ENCODE data around the gene RTN4.
A peak's percentile ranks its signal among the peaks of the same experiment; 100 is the strongest.

RTN4 gene

DNA sequence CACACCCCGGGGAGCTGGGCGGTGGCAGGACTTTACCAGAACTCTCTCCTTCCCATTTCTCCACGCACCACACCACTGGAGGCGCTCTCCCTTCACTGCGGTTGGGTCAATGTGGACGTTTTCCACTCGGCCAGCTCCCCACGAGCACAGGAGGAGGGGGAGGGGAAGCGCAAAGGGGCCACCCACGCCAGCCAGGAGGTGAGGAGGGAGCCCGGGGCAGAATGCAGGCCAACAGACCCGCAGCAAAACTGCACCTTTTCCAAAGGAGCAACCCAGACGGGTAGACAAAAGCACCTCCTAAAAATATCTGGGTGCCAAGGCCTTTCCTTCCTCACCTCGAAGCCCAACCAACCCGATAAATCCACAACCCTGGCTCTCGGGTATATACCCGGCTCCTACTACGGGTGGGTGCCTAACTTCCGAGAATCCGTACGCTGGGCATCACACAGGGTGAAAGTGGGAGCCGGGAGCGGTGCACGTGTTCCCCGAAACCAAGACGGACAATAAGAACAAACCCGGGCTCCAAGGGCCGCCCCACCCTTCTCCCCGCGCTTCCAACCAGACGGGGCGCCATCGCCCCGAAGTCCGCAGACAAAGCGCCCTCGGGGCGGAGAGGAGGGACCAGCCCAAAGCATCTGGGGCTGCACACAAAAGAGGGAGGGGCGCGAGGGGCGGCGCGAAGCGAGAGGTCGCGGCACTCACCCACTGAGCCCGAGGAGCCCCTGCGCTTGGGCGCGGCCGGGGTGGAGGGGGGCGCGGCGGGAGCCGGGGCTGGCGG is 1.0 kb downstream of the RTN4 start:
- H3K36me3 ChIP-seq (ENCODE audit: control insufficient read depth, insufficient read depth, low read length): no peaks in the 10 kb centered on the region
- peak overlapping the region; percentile 95 for H3K4me3 ChIP-seq (ENCODE audit: low read length)
- H3K9ac ChIP-seq (ENCODE audit: low read length): peak overlapping the region; percentile 98
- H3K27me3 ChIP-seq (ENCODE audit: control insufficient read depth, insufficient read depth, low read length): no peaks in the 10 kb centered on the region
- H3K9me3 ChIP-seq (ENCODE audit: control insufficient read depth, low read length): no peaks in the 10 kb centered on the region
- no peaks in the 10 kb centered on the region for H3K4me1 ChIP-seq (ENCODE audit: control insufficient read depth, insufficient read depth, low read length)

DNA sequence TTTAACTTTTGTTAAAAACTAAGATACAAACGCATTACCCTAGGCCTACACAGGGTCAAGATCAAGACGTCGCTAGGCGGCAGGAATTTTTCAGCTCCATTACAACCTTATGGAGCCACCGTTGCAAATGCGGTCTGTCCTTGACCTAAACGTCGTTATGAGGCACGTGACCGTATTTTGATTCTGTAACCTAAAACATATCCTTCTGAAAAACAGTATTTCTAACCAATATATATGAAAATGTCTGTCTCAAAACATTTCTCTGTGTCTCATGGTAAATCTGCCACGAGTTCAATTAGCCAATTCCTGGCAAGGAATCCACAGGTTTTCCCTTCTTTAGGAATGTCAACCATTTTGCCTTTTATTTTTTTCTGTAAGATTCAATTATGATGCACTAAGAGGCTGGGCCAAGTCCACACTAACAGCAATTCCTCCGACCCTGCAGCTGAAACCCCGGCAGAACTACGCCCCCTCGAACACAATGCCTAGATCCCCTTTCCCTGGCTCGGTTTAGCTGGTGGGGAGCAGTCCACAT is 1.7 kb downstream of the RTN4 start:
- Histone ChIP-seq H3K4me1 (ENCODE audit: control insufficient read depth, insufficient read depth, low read length) (no peaks in the 10 kb centered on the region), H3K9me3 (ENCODE audit: control insufficient read depth, low read length) (no peaks in the 10 kb centered on the region), H3K9ac (ENCODE audit: low read length) (peak overlapping the region; percentile 98), H3K4me3 (ENCODE audit: low read length) (peak overlapping the region; percentile 95), H3K36me3 (ENCODE audit: control insufficient read depth, insufficient read depth, low read length) (no peaks in the 10 kb centered on the region), H3K27me3 (ENCODE audit: control insufficient read depth, insufficient read depth, low read length) (no peaks in the 10 kb centered on the region)

DNA sequence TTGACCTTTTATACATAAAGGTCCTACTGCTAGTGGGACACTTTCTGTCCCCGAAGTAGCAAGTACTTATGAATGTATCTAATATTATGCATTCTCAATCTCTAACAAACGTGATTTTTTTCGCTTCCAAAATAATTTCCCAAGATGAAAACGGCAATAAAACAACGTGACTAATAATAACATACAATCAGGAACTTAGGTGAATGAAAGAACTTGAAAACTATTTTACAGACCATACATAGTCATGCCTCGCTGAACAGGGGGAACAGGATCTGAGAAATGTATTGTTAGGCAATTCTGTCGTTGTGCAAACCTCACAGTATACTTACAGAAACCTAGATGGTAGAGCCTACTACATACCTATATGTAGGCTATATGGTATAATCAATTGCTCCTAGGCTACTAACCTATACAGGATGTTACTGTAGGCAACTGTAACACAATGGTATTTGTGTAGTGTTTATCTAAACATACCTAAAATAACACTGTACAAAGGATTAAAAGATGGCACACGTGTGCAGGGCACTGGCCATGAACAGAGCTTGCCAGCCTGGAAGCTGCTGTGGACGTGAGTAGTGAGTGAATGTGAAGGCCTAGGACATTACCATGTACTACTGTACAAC is 2.5 kb downstream of the RTN4 start:
- H3K9ac ChIP-seq (ENCODE audit: low read length): peak overlapping the region; percentile 33
- H3K9me3 ChIP-seq (ENCODE audit: control insufficient read depth, low read length): no peaks in the 10 kb centered on the region
- H3K4me3 ChIP-seq (ENCODE audit: low read length): peak overlapping the region; percentile 1
- H3K4me1 ChIP-seq (ENCODE audit: control insufficient read depth, insufficient read depth, low read length): no peaks in the 10 kb centered on the region
- no peaks in the 10 kb centered on the region for H3K27me3 ChIP-seq (ENCODE audit: control insufficient read depth, insufficient read depth, low read length)
- H3K36me3 ChIP-seq (ENCODE audit: control insufficient read depth, insufficient read depth, low read length): no peaks in the 10 kb centered on the region

DNA sequence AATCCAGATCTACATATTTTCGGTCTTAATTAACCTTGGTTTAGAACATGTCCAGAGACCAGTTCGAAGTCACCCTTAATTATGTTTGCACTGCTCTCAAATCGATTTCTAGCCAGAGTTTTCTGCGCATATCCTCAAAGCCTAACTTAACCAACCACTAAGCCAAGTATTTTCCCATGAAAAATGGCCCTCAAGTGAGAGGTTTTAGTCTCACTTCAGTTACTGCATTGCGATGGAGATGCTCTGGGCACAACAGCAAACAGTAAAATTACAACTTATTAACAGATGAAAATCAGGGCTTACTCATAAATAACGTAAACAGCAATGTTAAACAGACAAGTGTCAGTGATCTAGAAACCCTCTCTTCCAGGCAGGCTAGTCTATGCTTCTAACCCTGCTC is 4.5 kb downstream of the RTN4 start:
- Histone ChIP-seq H3K36me3 (ENCODE audit: control insufficient read depth, insufficient read depth, low read length) (no peaks in the 10 kb centered on the region), H3K9ac (ENCODE audit: low read length) (no peak overlapping the region), H3K9me3 (ENCODE audit: control insufficient read depth, low read length) (no peaks in the 10 kb centered on the region), H3K4me3 (ENCODE audit: low read length) (no peak overlapping the region), H3K4me1 (ENCODE audit: control insufficient read depth, insufficient read depth, low read length) (no peaks in the 10 kb centered on the region), H3K27me3 (ENCODE audit: control insufficient read depth, insufficient read depth, low read length) (no peaks in the 10 kb centered on the region)

DNA sequence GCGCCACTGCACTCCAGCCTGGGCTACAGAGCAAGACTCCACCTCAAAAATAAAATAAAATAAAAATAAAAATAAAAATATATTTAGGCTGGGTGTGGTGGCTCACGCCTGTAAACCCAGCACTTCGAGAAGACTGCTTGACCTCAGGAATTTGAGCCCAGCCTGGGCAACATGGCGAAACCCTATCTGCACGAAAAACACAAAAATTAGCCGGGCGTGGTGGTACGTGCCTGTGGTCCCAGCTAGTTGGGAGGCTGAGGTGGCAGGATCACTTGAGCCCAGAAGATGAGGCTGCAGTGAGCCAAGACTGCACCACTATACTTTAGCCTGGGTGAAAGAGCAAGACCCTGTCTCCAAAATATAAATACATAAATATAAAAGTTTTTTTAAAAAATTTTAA is 6.4 kb downstream of the RTN4 start:
- Histone ChIP-seq H3K9ac (ENCODE audit: low read length) (no peak overlapping the region), H3K36me3 (ENCODE audit: control insufficient read depth, insufficient read depth, low read length) (no peaks in the 10 kb centered on the region), H3K9me3 (ENCODE audit: control insufficient read depth, low read length) (no peaks in the 10 kb centered on the region), H3K27me3 (ENCODE audit: control insufficient read depth, insufficient read depth, low read length) (no peaks in the 10 kb centered on the region), H3K4me3 (ENCODE audit: low read length) (no peak overlapping the region), H3K4me1 (ENCODE audit: control insufficient read depth, insufficient read depth, low read length) (no peaks in the 10 kb centered on the region)

DNA sequence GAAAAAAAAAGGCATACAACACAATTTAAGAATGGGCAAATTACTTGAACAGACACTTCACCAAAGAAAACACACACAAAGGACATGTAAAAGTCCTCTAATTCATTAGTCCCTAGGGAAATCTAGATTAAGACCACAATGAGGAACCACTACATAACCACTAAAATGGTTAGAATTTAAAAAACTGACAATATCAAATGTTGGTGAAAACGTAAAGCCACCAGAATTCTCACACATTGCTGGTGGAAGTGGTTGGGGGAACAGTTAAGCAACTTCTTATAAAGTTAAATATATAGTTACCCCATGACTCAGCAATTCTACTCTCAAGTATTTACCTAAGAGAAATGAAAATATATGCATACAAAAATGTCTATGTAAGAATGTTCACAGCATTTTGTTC is 11.8 kb downstream of the RTN4 start:
- H3K4me1 ChIP-seq (ENCODE audit: control insufficient read depth, insufficient read depth, low read length): no peaks in the 10 kb centered on the region
- H3K27me3 ChIP-seq (ENCODE audit: control insufficient read depth, insufficient read depth, low read length): no peaks in the 10 kb centered on the region
- no peaks in the 10 kb centered on the region for H3K36me3 ChIP-seq (ENCODE audit: control insufficient read depth, insufficient read depth, low read length)
- H3K9ac ChIP-seq (ENCODE audit: low read length): no peak overlapping the region
- H3K9me3 ChIP-seq (ENCODE audit: control insufficient read depth, low read length): no peaks in the 10 kb centered on the region
- no peak overlapping the region for H3K4me3 ChIP-seq (ENCODE audit: low read length)

DNA sequence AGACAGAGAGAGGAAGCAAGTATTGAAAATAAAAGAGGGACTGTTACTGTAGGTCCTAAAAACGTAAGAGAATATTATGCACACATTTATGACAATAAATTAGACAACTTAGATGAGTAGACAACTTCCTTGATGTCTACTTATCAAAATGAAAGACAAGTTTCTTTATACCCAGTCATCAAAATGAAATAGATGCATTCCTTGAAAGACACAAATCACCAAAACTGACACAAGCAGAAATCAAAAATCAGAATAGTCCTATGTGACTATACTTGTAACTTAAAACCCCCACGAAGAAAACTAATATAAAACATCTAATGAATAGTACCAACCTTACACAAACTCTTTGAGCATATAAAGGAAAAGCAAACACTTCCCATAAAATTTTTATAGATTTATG is 14.5 kb downstream of the RTN4 start:
- Histone ChIP-seq H3K4me3 (ENCODE audit: low read length) (no peak overlapping the region), H3K9me3 (ENCODE audit: control insufficient read depth, low read length) (no peaks in the 10 kb centered on the region), H3K4me1 (ENCODE audit: control insufficient read depth, insufficient read depth, low read length) (peaks cover 4% of the 10 kb centered on the region), H3K36me3 (ENCODE audit: control insufficient read depth, insufficient read depth, low read length) (no peaks in the 10 kb centered on the region), H3K27me3 (ENCODE audit: control insufficient read depth, insufficient read depth, low read length) (no peaks in the 10 kb centered on the region), H3K9ac (ENCODE audit: low read length) (no peak overlapping the region)

DNA sequence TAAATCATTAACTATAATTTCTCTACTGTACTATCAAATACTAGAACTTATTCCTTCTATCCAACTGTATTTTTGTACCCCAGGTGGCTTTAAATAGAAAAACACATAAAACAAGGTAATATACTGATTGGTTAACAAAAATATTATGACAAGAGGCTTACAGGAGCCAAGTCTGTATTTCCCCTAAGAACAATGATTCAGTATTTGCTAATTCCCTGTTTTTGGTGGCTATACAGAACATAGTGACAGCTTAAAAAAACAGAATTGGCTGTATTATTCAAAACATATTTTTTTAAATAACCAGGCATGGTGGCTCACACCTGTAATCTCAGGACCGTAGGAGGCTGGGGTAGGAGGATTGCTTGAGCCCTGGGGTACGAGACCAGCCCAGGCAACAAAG is 16.3 kb downstream of the RTN4 start:
- H3K9ac ChIP-seq (ENCODE audit: low read length): no peak overlapping the region
- no peaks in the 10 kb centered on the region for H3K27me3 ChIP-seq (ENCODE audit: control insufficient read depth, insufficient read depth, low read length)
- peaks cover 4% of the 10 kb centered on the region for H3K4me1 ChIP-seq (ENCODE audit: control insufficient read depth, insufficient read depth, low read length)
- no peaks in the 10 kb centered on the region for H3K9me3 ChIP-seq (ENCODE audit: control insufficient read depth, low read length)
- H3K4me3 ChIP-seq (ENCODE audit: low read length): no peak overlapping the region
- no peaks in the 10 kb centered on the region for H3K36me3 ChIP-seq (ENCODE audit: control insufficient read depth, insufficient read depth, low read length)

DNA sequence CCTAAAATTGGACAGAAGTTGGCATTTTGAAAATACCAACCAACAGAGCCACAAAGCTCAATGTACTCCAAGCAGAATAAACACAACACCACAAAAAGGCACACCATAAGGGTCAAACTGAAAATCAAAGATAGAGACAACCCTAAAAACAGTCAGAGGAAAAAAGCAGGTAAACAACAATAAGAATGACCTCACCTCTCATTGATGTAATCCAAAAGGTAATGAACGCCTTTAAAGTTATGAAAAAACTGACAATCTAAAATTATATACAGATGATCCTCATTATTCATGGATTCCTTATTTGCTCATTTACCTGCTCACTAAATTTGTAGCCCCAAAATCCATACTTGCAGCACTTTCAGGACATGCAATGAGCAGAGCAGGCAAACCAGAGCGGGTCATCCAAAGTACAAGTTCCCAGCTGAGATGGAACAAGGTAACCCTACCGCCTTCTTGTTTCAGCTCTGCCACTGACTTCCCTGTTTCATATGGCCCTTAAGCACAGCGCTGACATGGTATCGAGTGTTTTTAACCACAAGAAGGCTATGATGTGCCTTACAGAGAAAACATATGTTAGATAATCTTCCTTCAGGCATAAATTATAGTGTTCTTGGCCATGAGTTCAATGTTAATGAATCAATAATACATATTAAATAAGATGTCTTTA is 17.0 kb downstream of the RTN4 start:
- peaks cover 4% of the 10 kb centered on the region for H3K4me1 ChIP-seq (ENCODE audit: control insufficient read depth, insufficient read depth, low read length)
- no peak overlapping the region for H3K9ac ChIP-seq (ENCODE audit: low read length)
- no peaks in the 10 kb centered on the region for H3K36me3 ChIP-seq (ENCODE audit: control insufficient read depth, insufficient read depth, low read length)
- H3K27me3 ChIP-seq (ENCODE audit: control insufficient read depth, insufficient read depth, low read length): no peaks in the 10 kb centered on the region
- H3K4me3 ChIP-seq (ENCODE audit: low read length): no peak overlapping the region
- H3K9me3 ChIP-seq (ENCODE audit: control insufficient read depth, low read length): no peaks in the 10 kb centered on the region

DNA sequence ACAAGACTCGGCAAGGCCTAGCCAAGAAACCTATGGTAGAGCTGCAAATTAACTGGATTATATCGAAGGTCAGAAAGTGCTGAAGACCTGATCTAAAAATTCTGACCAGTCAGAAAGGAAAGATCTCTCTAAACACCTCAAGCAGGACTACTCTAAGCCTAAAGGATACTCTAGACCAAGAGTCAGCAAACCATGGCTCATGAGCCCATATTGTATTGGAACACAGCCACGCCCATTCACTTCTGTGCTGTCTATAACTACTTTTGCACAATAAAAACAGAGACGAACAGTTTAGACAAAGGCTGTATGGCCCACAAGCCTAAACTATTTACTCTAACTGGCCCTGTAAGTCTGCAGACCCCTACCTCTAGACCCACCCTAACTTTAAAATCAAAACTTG is 18.7 kb downstream of the RTN4 start:
- Histone ChIP-seq H3K27me3 (ENCODE audit: control insufficient read depth, insufficient read depth, low read length) (no peaks in the 10 kb centered on the region), H3K36me3 (ENCODE audit: control insufficient read depth, insufficient read depth, low read length) (no peaks in the 10 kb centered on the region), H3K9ac (ENCODE audit: low read length) (no peak overlapping the region), H3K4me1 (ENCODE audit: control insufficient read depth, insufficient read depth, low read length) (peaks cover 4% of the 10 kb centered on the region), H3K4me3 (ENCODE audit: low read length) (no peak overlapping the region), H3K9me3 (ENCODE audit: control insufficient read depth, low read length) (no peaks in the 10 kb centered on the region)

DNA sequence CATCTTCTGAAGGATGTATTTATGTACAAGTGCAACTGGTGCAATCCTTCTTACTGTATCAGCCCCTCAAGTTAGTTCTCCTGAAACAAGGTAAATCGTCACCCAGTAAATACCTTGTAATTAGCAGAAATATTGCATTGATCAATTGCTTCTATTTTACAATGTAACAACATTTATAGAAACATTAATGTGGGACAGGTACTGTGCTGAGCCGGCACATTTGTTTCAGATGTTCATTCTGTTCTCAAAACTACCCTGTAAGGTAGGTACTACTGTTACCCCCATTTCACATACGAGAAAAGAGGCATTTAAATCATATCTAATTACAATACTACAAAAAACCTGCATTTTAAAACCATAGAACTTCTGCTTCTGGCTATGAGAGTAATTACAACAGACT is 19.5 kb downstream of the RTN4 start:
- Histone ChIP-seq H3K9ac (ENCODE audit: low read length) (no peak overlapping the region), H3K9me3 (ENCODE audit: control insufficient read depth, low read length) (no peaks in the 10 kb centered on the region), H3K36me3 (ENCODE audit: control insufficient read depth, insufficient read depth, low read length) (no peaks in the 10 kb centered on the region), H3K4me3 (ENCODE audit: low read length) (no peak overlapping the region), H3K27me3 (ENCODE audit: control insufficient read depth, insufficient read depth, low read length) (no peaks in the 10 kb centered on the region), H3K4me1 (ENCODE audit: control insufficient read depth, insufficient read depth, low read length) (peaks cover 4% of the 10 kb centered on the region)

DNA sequence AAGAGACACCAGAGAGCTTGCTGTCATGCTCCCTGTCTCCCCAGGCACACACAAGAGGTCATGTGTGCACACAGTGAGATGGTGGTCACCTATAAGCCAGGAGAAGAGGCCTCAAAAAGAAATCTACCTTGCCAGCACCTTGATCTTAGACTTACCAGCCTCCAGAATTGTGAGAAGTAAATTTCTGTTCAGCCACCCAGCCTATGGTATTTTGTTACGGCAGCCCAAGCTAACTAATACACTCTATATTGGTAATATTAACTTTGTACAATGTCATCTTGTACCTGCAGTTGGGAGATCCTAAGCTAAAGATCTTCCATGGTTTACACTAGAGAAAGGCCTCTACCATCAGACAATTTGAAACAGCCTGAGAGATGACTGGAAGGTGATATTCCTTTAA is 21.2 kb downstream of the RTN4 start:
- no peak overlapping the region for H3K4me3 ChIP-seq (ENCODE audit: low read length)
- H3K27me3 ChIP-seq (ENCODE audit: control insufficient read depth, insufficient read depth, low read length): no peaks in the 10 kb centered on the region
- peaks cover 4% of the 10 kb centered on the region for H3K4me1 ChIP-seq (ENCODE audit: control insufficient read depth, insufficient read depth, low read length)
- no peaks in the 10 kb centered on the region for H3K9me3 ChIP-seq (ENCODE audit: control insufficient read depth, low read length)
- no peaks in the 10 kb centered on the region for H3K36me3 ChIP-seq (ENCODE audit: control insufficient read depth, insufficient read depth, low read length)
- no peak overlapping the region for H3K9ac ChIP-seq (ENCODE audit: low read length)

Data from mucosa of stomach (tissue), 1 donor.